ENCODE data around the gene NAALADL1. TPM values are rescaled to one million over a fixed set of nuclear protein-coding genes. Genes with fewer than 3 reads are reported as not detected.

NAALADL1 gene
- total RNA-seq, 1 experiment from 2014 or later = not detected

DNA sequence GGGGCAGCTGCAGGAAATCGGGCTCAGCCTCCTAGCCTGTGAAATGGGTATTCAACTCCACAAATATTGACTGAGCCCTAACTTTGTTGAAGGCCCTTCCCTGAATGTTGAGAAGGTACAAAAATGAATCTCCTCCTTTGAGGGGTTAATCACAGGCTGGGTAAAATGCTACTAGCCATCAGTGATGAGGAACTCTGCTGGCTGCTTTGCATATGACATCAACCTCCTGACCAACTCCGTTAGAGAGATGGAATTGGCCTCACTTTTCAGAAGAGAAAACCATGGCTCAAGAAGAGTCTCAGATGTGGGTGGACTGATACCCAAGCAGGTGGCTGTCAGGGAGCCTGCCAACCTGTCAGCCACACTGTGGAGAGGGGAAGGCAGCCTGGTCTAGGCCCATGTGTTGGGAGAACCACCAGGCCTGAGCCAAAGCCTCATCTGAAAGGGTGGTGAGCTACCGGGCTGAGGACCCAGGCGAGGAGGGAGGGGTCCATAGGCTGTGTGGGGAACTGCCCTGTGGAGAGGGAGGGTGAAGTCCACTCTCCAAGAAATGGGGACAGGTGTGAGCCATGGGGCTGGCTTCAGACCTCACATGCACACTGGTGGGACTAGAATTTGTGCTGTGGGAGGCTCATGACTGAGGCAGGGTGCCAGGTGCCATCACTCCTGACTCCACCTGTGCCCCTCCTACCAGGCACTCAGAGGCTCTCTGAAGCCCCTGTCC lies 13.7 kb upstream of the NAALADL1 start:
- intact Hi-C loops (cut with micrococcal nuclease; ENCODE audit: unreplicated experiment) = no loop called here

DNA sequence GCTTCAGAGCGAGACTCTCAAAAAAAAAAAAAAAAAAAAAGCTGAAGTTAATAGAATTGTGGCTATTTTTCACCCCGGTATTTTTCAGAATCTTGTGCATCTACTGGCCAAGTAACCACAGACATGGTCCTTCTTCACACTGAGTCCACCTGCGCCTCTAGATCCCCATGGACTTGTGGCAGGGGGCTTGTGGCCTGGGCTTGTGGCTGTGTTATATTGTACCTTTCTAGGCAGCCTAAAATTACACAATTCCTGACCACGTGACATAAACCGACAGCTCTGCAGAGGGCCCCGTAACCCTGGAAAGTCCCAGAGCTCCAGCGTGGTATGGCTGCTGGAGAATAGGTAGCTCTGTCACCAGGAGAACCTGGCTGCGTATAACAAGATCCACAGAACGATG lies 10.9 kb upstream of the NAALADL1 start:
- CTCF ChIA-PET = interaction anchor here (0.6 kb wide), 2 partner anchors 57 to 95 kb away, joined by 3 to 4 read pairs; no protein-coding TSS in a partner anchor
- BruUV-seq (replicated peaks) = no TSS peak
- TF ChIP-seq, protein P1, sequence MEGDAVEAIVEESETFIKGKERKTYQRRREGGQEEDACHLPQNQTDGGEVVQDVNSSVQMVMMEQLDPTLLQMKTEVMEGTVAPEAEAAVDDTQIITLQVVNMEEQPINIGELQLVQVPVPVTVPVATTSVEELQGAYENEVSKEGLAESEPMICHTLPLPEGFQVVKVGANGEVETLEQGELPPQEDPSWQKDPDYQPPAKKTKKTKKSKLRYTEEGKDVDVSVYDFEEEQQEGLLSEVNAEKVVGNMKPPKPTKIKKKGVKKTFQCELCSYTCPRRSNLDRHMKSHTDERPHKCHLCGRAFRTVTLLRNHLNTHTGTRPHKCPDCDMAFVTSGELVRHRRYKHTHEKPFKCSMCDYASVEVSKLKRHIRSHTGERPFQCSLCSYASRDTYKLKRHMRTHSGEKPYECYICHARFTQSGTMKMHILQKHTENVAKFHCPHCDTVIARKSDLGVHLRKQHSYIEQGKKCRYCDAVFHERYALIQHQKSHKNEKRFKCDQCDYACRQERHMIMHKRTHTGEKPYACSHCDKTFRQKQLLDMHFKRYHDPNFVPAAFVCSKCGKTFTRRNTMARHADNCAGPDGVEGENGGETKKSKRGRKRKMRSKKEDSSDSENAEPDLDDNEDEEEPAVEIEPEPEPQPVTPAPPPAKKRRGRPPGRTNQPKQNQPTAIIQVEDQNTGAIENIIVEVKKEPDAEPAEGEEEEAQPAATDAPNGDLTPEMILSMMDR (IDR thresholded peaks at IDR 0.05; ENCODE audit: unreplicated experiment) = no peak
- Mint-ChIP-seq H3K27me3 (ENCODE audit: unreplicated experiment) (no peaks in the 10 kb centered on the region), H3K27ac (ENCODE audit: unreplicated experiment) (no peak overlapping the region), H3K36me3 (ENCODE audit: insufficient read depth, unreplicated experiment) (peaks cover 4% of the 10 kb centered on the region), H3K9me3 (ENCODE audit: low read depth, unreplicated experiment) (no peaks in the 10 kb centered on the region), H3K4me3 (ENCODE audit: low read depth, unreplicated experiment) (no peak overlapping the region), H3K4me1 (ENCODE audit: low read depth, unreplicated experiment) (no peaks in the 10 kb centered on the region)
- DNase-seq = no peak
- intact Hi-C loops (cut with micrococcal nuclease; ENCODE audit: unreplicated experiment) = no loop called here

More for the DNA sequence above, 13.7 kb upstream of the NAALADL1 start:
- no TSS peak for BruUV-seq (replicated peaks)
- Mint-ChIP-seq H3K27ac (ENCODE audit: unreplicated experiment) (no peak overlapping the region), H3K4me3 (ENCODE audit: low read depth, unreplicated experiment) (no peak overlapping the region), H3K4me1 (ENCODE audit: low read depth, unreplicated experiment) (no peaks in the 10 kb centered on the region), H3K27me3 (ENCODE audit: unreplicated experiment) (no peaks in the 10 kb centered on the region), H3K36me3 (ENCODE audit: insufficient read depth, unreplicated experiment) (no peaks in the 10 kb centered on the region), H3K9me3 (ENCODE audit: low read depth, unreplicated experiment) (no peaks in the 10 kb centered on the region)
- CTCF ChIA-PET = interaction anchor here (0.7 kb wide), 1 partner anchor 284 kb away, joined by 3 read pairs; no protein-coding TSS in a partner anchor
- TF ChIP-seq, protein P1 (IDR thresholded peaks at IDR 0.05; ENCODE audit: unreplicated experiment) = no peak
- DNase-seq = no peak

DNA sequence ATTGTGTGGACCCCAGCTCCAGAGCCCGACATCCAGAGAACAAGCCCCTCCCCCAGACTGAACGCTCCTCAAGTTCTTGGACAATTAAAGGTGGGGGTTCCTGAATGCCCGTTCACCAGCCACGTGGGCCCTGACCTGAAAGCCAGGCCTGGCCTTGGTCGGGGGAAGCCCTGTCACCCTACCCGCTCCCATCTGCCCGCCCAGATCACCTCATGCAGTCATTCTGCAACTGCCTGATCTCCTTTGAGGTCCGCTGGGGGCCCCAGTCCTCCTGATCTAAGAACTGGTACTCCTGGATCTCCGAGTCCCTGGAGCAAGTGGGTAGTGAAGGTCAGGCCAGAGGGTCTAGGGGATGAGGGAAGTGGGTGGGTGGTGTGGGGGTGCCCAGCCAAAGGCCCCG lies 9.1 kb upstream of the NAALADL1 start:
- no peak for DNase-seq
- CTCF ChIA-PET = no interaction called here
- no peak overlapping the region for H3K27ac Mint-ChIP-seq (ENCODE audit: unreplicated experiment)
- peaks cover 9% of the 10 kb centered on the region for H3K27me3 Mint-ChIP-seq (ENCODE audit: unreplicated experiment)
- BruUV-seq (replicated peaks) = no TSS peak
- peaks cover 4% of the 10 kb centered on the region for H3K36me3 Mint-ChIP-seq (ENCODE audit: insufficient read depth, unreplicated experiment)
- H3K4me3 Mint-ChIP-seq (ENCODE audit: low read depth, unreplicated experiment) = no peak overlapping the region
- TF ChIP-seq, protein P1 (IDR thresholded peaks at IDR 0.05; ENCODE audit: unreplicated experiment) = no peak
- H3K9me3 Mint-ChIP-seq (ENCODE audit: low read depth, unreplicated experiment) = no peaks in the 10 kb centered on the region
- intact Hi-C loops (cut with micrococcal nuclease; ENCODE audit: unreplicated experiment) = no loop called here
- H3K4me1 Mint-ChIP-seq (ENCODE audit: low read depth, unreplicated experiment) = no peaks in the 10 kb centered on the region

DNA sequence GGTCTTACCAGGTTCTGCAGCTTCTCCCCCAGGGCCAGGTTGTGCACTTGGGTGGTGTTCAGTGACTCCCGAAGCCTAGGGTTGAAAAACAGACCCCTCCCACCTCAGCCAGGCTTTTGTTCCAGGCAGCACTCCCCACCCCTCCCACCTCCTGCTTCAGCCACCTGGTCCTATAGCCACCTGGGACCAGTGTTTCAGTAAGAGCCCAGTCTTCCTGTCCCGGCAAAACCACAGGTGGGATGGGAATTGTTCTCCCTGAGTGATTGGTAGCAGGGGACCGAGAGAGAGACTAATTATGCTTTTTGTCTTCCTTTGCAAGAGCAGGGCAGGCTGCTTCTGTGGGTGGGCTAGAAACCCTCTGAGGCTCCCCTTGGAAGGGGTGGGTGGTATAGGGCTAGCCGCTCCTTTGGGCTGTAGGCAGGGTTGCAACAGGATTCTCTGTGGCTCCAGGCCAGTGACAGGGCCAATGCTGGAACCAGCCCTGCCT lies 8.5 kb upstream of the NAALADL1 start:
- Mint-ChIP-seq H3K4me1 (ENCODE audit: low read depth, unreplicated experiment) (no peaks in the 10 kb centered on the region), H3K36me3 (ENCODE audit: insufficient read depth, unreplicated experiment) (peaks cover 4% of the 10 kb centered on the region), H3K4me3 (ENCODE audit: low read depth, unreplicated experiment) (no peak overlapping the region), H3K9me3 (ENCODE audit: low read depth, unreplicated experiment) (no peaks in the 10 kb centered on the region), H3K27ac (ENCODE audit: unreplicated experiment) (no peak overlapping the region), H3K27me3 (ENCODE audit: unreplicated experiment) (peaks cover 13% of the 10 kb centered on the region)
- no peak for DNase-seq
- intact Hi-C loops (cut with micrococcal nuclease; ENCODE audit: unreplicated experiment) = no loop called here
- BruUV-seq (replicated peaks) = no TSS peak
- TF ChIP-seq, protein P1 (IDR thresholded peaks at IDR 0.05; ENCODE audit: unreplicated experiment) = no peak
- CTCF ChIA-PET = interaction anchor here (0.5 to 1.1 kb wide), 2 partner anchors 30 to 41 kb away, joined by 3 read pairs; partner anchors contain the start of gene VPS51

Measured in Calu3 (cell line).